ENCODE data around the gene ZBTB7C. TPM values are rescaled to one million over a fixed set of nuclear protein-coding genes. Genes with fewer than 3 reads are reported as not detected.

ZBTB7C gene
- total and polyA plus RNA-seq, 10 of the 15 experiments (the other 5 are each of a cell fraction or from before 2014, with no cell fraction given): under 0.01 to 0.08 (median 0.01) TPM; not detected in 7

- no peak for TF ChIP-seq E2F8 (IDR thresholded peaks at IDR 0.05; ENCODE audit: low read depth, partially characterized antibody)
Observed at GRCh38 chr18:48138210-48138609, 271.0 kb downstream of the ZBTB7C start (continued).

GRCh38 chr18:48137374-48138081 lies 271.7 kb downstream of the ZBTB7C start:
- intact Hi-C loops (cut with micrococcal nuclease; ENCODE audit: unreplicated experiment) (no loop called here), in situ Hi-C loops (cut with MboI) (no loop called here)
- H4K20me1 ChIP-seq (ENCODE audit: control insufficient read depth, insufficient read depth): no peaks in the 10 kb centered on the region
- H2AFZ ChIP-seq (ENCODE audit: control insufficient read depth, low read depth, low read length): no peak overlapping the region
- H3K9ac ChIP-seq (ENCODE audit: control insufficient read depth, insufficient read depth, low read length): no peak overlapping the region
- CTCF ChIA-PET: no interaction called here
- H3K4me1 ChIP-seq (ENCODE audit: control insufficient read depth, insufficient read depth, low read length): no peaks in the 10 kb centered on the region
- H3K9me3 ChIP-seq (replicated peaks; ENCODE audit: control insufficient read depth, insufficient read depth, low read length): no peaks in the 10 kb centered on the region
- RAD21 ChIA-PET (ENCODE audit: unreplicated experiment): no interaction called here
- FAIRE-seq (no peak), ATAC-seq (no peak), DNase-seq (ENCODE audit: low read depth, low spot score) (no peak)
- no peaks in the 10 kb centered on the region for H3K36me3 ChIP-seq (ENCODE audit: control insufficient read depth in 2 of 2, insufficient read depth in 2 of 2, low read length in 1 of 2)
- no TSS peak for BruUV-seq (replicated peaks)
- WGBS (ENCODE audit: insufficient coverage, insufficient replicate concordance, low lambda C conversion rate, missing lambda C conversion rate): 10% methylated on average over 10 of the region's 10 CpGs
- H3K4me3 ChIP-seq: no peak overlapping the region
- TF ChIP-seq PRDM15 (CRISPR knock-in tag; IDR thresholded peaks at IDR 0.05): no peak
- no peak for TF ChIP-seq E2F4 (IDR thresholded peaks at IDR 0.05; ENCODE audit: low read depth, low read length)
- no peak for TF ChIP-seq EGR1 (IDR thresholded peaks at IDR 0.05; ENCODE audit: borderline replicate concordance in 1 of 2, low read depth in 2 of 2, low read length in 2 of 2)
- no peak for TF ChIP-seq MXI1 (IDR thresholded peaks at IDR 0.05; ENCODE audit: low read depth, low read length)
- no peak for TF ChIP-seq TCF7 (IDR thresholded peaks at IDR 0.05; ENCODE audit: borderline replicate concordance)
- no peak for TF ChIP-seq HDGF (IDR thresholded peaks at IDR 0.05)
- TF ChIP-seq ATF7 (IDR thresholded peaks at IDR 0.05; ENCODE audit: low read depth): no peak
- no peak for TF ChIP-seq CBX3 (IDR thresholded peaks at IDR 0.05; ENCODE audit: borderline replicate concordance, low read depth)
- TF ChIP-seq CHD2 (IDR thresholded peaks at IDR 0.05; ENCODE audit: borderline replicate concordance, low read depth, low read length): no peak
- TF ChIP-seq NFYB (IDR thresholded peaks at IDR 0.05; ENCODE audit: insufficient read depth, low read depth, low read length): no peak
- no peak for TF ChIP-seq MLLT1 (IDR thresholded peaks at IDR 0.05)
- H3K27ac ChIP-seq (ENCODE audit: control insufficient read depth, insufficient read depth): no peak overlapping the region
- no peak overlapping the region for H3K4me2 ChIP-seq (ENCODE audit: control insufficient read depth, insufficient read depth)
- SMC1A ChIA-PET (ENCODE audit: uncharacterized antibody, unreplicated experiment): interaction anchor here (0.6 kb wide), 1 partner anchor 1427 kb away, joined by 3 read pairs; no protein-coding TSS in a partner anchor
- H3K27me3 ChIP-seq (replicated peaks in 1 of 2; ENCODE audit: control insufficient read depth in 2 of 2, insufficient read depth in 2 of 2, low read length in 1 of 2): peaks cover 10 to 11% of the 10 kb centered on the region in 2 experiments
- POLR2A ChIA-PET: no interaction called here
- H3K79me2 ChIP-seq (ENCODE audit: control insufficient read depth, insufficient read depth, low read length): no peaks in the 10 kb centered on the region

All from GM12878 (cell line).